ENCODE measurements around the gene DGKH.

DGKH gene

DNA sequence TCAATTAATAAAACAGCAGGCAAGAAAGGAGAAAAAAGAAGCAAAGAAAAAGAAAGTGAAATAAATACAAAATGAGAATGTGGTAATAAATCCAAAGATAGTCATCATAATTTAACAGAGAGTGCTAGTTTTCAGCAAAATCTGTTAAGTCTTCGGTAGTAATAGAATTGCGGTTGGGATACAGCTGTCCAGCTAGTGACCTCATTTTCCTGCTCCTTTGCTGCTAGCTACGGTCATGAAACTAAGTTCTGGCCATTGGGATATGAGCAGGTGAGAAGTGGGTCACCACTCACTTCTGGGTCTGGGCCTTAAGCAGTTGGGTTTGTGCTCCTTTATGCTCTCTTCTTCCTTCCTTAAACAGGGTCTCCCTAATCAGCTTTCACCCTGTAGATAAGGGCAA lies 11.7 kb upstream of the DGKH start:
- H3F3A ChIP-seq (ENCODE audit: low read depth): no peaks in the 10 kb centered on the region
- H3K27me3 ChIP-seq (ENCODE audit: insufficient read depth, low read length, poor library complexity, severe bottlenecking): no peaks in the 10 kb centered on the region
- no peaks in the 10 kb centered on the region for H3K36me3 ChIP-seq (ENCODE audit: insufficient read depth, low read length)
- H2AFZ ChIP-seq (ENCODE audit: low read length): no peak overlapping the region
- H3K4me2 ChIP-seq (ENCODE audit: low read depth, low read length, poor library complexity, severe bottlenecking): no peak overlapping the region
- H3K4me1 ChIP-seq (ENCODE audit: insufficient read depth, low read length, poor library complexity, severe bottlenecking): peaks cover 14% of the 10 kb centered on the region
- peaks cover 5% of the 10 kb centered on the region for H4K20me1 ChIP-seq (ENCODE audit: insufficient read depth, low read length, poor library complexity, severe bottlenecking)
- H3K79me2 ChIP-seq (ENCODE audit: insufficient read depth, low read length): peaks cover 10% of the 10 kb centered on the region
- H3K9ac ChIP-seq (ENCODE audit: low read depth, low read length, poor library complexity, severe bottlenecking): no peak overlapping the region
- no peaks in the 10 kb centered on the region for H3K9me2 ChIP-seq (replicated peaks; ENCODE audit: low read depth, low read length)
- H3K9me3 ChIP-seq (ENCODE audit: insufficient read depth, low read depth, low read length): no peaks in the 10 kb centered on the region
- TF ChIP-seq, protein P1, sequence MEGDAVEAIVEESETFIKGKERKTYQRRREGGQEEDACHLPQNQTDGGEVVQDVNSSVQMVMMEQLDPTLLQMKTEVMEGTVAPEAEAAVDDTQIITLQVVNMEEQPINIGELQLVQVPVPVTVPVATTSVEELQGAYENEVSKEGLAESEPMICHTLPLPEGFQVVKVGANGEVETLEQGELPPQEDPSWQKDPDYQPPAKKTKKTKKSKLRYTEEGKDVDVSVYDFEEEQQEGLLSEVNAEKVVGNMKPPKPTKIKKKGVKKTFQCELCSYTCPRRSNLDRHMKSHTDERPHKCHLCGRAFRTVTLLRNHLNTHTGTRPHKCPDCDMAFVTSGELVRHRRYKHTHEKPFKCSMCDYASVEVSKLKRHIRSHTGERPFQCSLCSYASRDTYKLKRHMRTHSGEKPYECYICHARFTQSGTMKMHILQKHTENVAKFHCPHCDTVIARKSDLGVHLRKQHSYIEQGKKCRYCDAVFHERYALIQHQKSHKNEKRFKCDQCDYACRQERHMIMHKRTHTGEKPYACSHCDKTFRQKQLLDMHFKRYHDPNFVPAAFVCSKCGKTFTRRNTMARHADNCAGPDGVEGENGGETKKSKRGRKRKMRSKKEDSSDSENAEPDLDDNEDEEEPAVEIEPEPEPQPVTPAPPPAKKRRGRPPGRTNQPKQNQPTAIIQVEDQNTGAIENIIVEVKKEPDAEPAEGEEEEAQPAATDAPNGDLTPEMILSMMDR (conservative IDR thresholded peaks at IDR 0.05; ENCODE audit: low read length): no peak
- TF ChIP-seq EZH2phosphoT487 (IDR thresholded peaks at IDR 0.05; ENCODE audit: borderline replicate concordance): no peak
- no peak overlapping the region for H3K4me3 ChIP-seq (ENCODE audit: low read length, poor library complexity, severe bottlenecking)

DNA sequence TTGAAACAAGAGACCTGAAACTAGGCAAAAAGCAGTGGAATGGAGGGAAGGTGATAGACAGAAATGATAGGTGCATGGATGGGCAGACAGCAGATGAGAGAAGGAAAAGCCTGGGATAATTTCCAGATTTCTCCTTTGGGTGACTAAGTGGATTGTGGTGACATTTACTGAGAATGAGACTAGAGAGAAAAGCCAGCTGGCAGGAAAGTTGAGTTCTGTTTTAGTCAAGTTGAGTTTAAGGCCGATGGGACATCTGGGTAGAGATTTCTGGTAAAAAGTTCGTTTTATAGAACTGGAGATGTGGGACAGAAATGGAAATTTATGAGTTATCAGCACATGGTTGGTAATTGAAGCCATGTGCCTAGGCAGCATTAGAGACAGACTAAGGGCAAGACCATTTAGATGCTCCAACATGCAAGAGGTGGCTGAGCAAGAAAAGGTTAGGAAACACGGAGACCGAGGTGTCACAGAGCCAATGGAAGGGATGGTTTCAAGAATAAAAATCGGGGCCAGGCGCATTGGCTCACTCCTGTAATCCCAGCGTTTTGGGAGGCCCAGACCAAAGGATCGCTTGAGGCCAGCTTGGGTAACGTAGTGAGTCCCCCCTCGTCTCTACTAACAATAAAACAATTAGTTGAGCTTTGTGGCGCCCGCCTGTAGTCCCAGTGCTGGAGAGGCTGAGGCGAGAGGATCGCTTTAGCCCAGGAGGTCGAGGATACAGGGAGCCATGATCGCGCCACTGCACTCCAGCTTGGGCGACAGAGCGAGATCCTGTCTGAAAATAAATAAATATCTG lies 9.6 kb upstream of the DGKH start:
- no peak for TF ChIP-seq EZH2phosphoT487 (IDR thresholded peaks at IDR 0.05; ENCODE audit: borderline replicate concordance)
- TF ChIP-seq, protein P1 (conservative IDR thresholded peaks at IDR 0.05; ENCODE audit: low read length): no peak
- Histone ChIP-seq H3K4me1 (ENCODE audit: insufficient read depth, low read length, poor library complexity, severe bottlenecking) (peaks cover 24% of the 10 kb centered on the region), H4K20me1 (ENCODE audit: insufficient read depth, low read length, poor library complexity, severe bottlenecking) (peaks cover 13% of the 10 kb centered on the region), H3K4me2 (ENCODE audit: low read depth, low read length, poor library complexity, severe bottlenecking) (peak overlapping the region; percentile 87), H2AFZ (ENCODE audit: low read length) (no peak overlapping the region), H3K79me2 (ENCODE audit: insufficient read depth, low read length) (peaks cover 29% of the 10 kb centered on the region), H3K27me3 (ENCODE audit: insufficient read depth, low read length, poor library complexity, severe bottlenecking) (no peaks in the 10 kb centered on the region), H3F3A (ENCODE audit: low read depth) (no peaks in the 10 kb centered on the region), H3K9me2 (replicated peaks; ENCODE audit: low read depth, low read length) (no peaks in the 10 kb centered on the region), H3K4me3 (ENCODE audit: low read length, poor library complexity, severe bottlenecking) (peak overlapping the region; percentile 85), H3K9me3 (ENCODE audit: insufficient read depth, low read depth, low read length) (no peaks in the 10 kb centered on the region), H3K36me3 (ENCODE audit: insufficient read depth, low read length) (no peaks in the 10 kb centered on the region), H3K9ac (ENCODE audit: low read depth, low read length, poor library complexity, severe bottlenecking) (no peak overlapping the region)

DNA sequence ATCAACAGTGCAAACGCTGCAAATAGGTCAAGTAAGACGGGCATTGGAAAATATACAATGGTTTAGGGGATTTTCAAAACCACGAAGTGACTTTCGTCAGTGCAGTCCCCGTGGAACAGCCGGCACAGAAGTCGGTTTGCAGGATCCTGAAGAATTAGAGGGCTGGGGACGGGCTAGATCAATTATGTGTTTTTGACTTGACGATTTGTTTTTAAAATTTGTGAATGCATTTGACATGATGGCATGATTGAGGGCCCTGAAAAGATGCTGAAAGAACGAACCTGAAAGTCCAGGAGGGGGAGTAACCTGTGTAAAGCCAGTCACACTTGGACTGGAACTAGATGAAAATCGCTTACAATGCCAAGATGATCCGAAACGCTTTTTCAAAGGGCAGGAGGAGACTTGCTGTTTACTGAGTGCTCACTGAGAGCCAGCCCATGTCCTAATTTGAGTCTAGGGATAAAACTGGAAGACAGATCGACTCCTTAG lies 8.9 kb upstream of the DGKH start:
- Histone ChIP-seq H3K79me2 (ENCODE audit: insufficient read depth, low read length) (peaks cover 29% of the 10 kb centered on the region), H3K9me2 (replicated peaks; ENCODE audit: low read depth, low read length) (no peaks in the 10 kb centered on the region), H2AFZ (ENCODE audit: low read length) (peak overlapping the region; percentile 96), H3K27me3 (ENCODE audit: insufficient read depth, low read length, poor library complexity, severe bottlenecking) (no peaks in the 10 kb centered on the region), H3K4me1 (ENCODE audit: insufficient read depth, low read length, poor library complexity, severe bottlenecking) (peaks cover 24% of the 10 kb centered on the region), H3F3A (ENCODE audit: low read depth) (no peaks in the 10 kb centered on the region), H3K36me3 (ENCODE audit: insufficient read depth, low read length) (no peaks in the 10 kb centered on the region), H3K4me3 (ENCODE audit: low read length, poor library complexity, severe bottlenecking) (peak overlapping the region; percentile 85), H4K20me1 (ENCODE audit: insufficient read depth, low read length, poor library complexity, severe bottlenecking) (peaks cover 13% of the 10 kb centered on the region), H3K4me2 (ENCODE audit: low read depth, low read length, poor library complexity, severe bottlenecking) (peak overlapping the region; percentile 87), H3K9me3 (ENCODE audit: insufficient read depth, low read depth, low read length) (no peaks in the 10 kb centered on the region), H3K9ac (ENCODE audit: low read depth, low read length, poor library complexity, severe bottlenecking) (peak overlapping the region; percentile 92)
- TF ChIP-seq, protein P1 (conservative IDR thresholded peaks at IDR 0.05; ENCODE audit: low read length): peak; percentile 21; the same call in 1 of the 2 replicates
- no peak for TF ChIP-seq EZH2phosphoT487 (IDR thresholded peaks at IDR 0.05; ENCODE audit: borderline replicate concordance)
